B cell (primary cell): ENCODE data around the gene SHC3. TPM values are rescaled to one million over a fixed set of nuclear protein-coding genes. Genes with fewer than 3 reads are reported as not detected.

Experiments
- ATAC-seq: fragments of 200-7000 bp; cut with Tn5 transposase; one replicate; pipeline ENCODE4 v1.10.0; 2021; ENCODE audit warnings: low read depth, mild to moderate bottlenecking, moderate number of reproducible peaks, moderate library complexity
- CTCF ChIA-PET: fragments of 350-600 bp; sonication (Branson Sonifier 250); formaldehyde crosslinking; loops from one replicate; lab custom pipeline; 2021; ENCODE audit warnings: antibody characterized with exemption, inconsistent platforms; lab: Charles Lee
- POLR2A ChIA-PET: fragments of 350-600 bp; sonication (Branson Sonifier 250); formaldehyde crosslinking; loops from one replicate; lab custom pipeline; 2021; ENCODE audit warnings: antibody characterized with exemption; lab: Charles Lee
- DNase-seq: peaks from one replicate; pipeline ENCODE4 v3.0.0; 2013
- H2AFZ ChIP-seq: 2 replicates; pipeline ENCODE4 v1.6.1; 2012; ENCODE audit warnings: mild to moderate bottlenecking, low read depth, low read length; ENCODE audit not compliant: insufficient read depth, poor library complexity, severe bottlenecking
- H3K27ac ChIP-seq, 2 donors: 1 replicate in 1 of 2; 2 replicates in 1 of 2; pipeline ENCODE4 v1.5.1; 2012 to 2013; ENCODE audit warnings: low read length in 2 of 2, mild to moderate bottlenecking in 2 of 2, moderate library complexity in 1 of 2
- H3K27me3 ChIP-seq, 4 experiments: fragments of 200-600 bp in 1 of 4; sonication (generic) in 1 of 4; replicated peaks in 1 of 4; 1 replicate in 2 of 4; 2 replicates in 2 of 4; pipeline versions ENCODE4 v1.6.1 to v1.7.0; 2013 to 2016; ENCODE audit warnings: low read length in 3 of 4, mild to moderate bottlenecking in 2 of 4, mixed read lengths in 1 of 4, moderate library complexity in 1 of 4; ENCODE audit not compliant: insufficient read depth in 4 of 4, control insufficient read depth in 3 of 4; ENCODE audit errors: control extremely low read depth in 1 of 4
- H3K36me3 ChIP-seq, 2 experiments: replicated peaks in 1 of 2; 1 replicate in 1 of 2; 2 replicates in 1 of 2; pipeline versions ENCODE4 v1.6.1 to v1.7.1; 2013; ENCODE audit warnings: low read length in 1 of 2; ENCODE audit not compliant: insufficient read depth in 2 of 2, control insufficient read depth in 1 of 2; ENCODE audit errors: control extremely low read depth in 1 of 2, extremely low read depth in 1 of 2
- H3K4me1 ChIP-seq, 2 donors: fragments of 200-600 bp in 1 of 2; sonication (generic) in 1 of 2; 1 replicate in 1 of 2; 2 replicates in 1 of 2; pipeline versions ENCODE4 v1.5.1 to v1.6.1; 2013 to 2017; ENCODE audit warnings: low read length in 2 of 2; ENCODE audit not compliant: control insufficient read depth in 2 of 2, insufficient read depth in 2 of 2
- H3K4me2 ChIP-seq: replicated peaks from 2 replicates; pipeline ENCODE3; 2012; ENCODE audit warnings: mild to moderate bottlenecking, low read depth, low read length; ENCODE audit not compliant: poor library complexity, severe bottlenecking
- H3K4me3 ChIP-seq, 5 experiments: fragments of 200-600 bp in 1 of 5; sonication (generic) in 1 of 5; 1 replicate in 3 of 5; 2 replicates in 2 of 5; pipeline versions ENCODE4 v1.5.1 to v1.7.0; 2011 to 2016; ENCODE audit warnings: low read length in 4 of 5, mild to moderate bottlenecking in 4 of 5, low read depth in 2 of 5, control low read depth in 1 of 5, moderate library complexity in 1 of 5; ENCODE audit not compliant: insufficient read depth in 1 of 5; ENCODE audit errors: control extremely low read depth in 1 of 5, extremely low read depth in 1 of 5
- H3K79me2 ChIP-seq: fragments of 200-600 bp; sonication (generic); one replicate; pipeline ENCODE4 v1.6.0; 2016; ENCODE audit warnings: low read length; ENCODE audit not compliant: control insufficient read depth, insufficient read depth
- H3K9ac ChIP-seq: fragments of 200-600 bp; sonication (generic); 2 replicates; pipeline ENCODE4 v1.6.1; 2017; ENCODE audit warnings: mild to moderate bottlenecking, low read length, moderate library complexity
- H3K9me3 ChIP-seq, 3 donors: one replicate each; pipeline versions ENCODE4 v1.6.1 to v1.7.1; 2013; ENCODE audit warnings: low read length in 2 of 3; ENCODE audit not compliant: control insufficient read depth in 2 of 3, insufficient read depth in 1 of 3; ENCODE audit errors: control extremely low read depth in 1 of 3
- H4K20me1 ChIP-seq: 2 replicates; pipeline ENCODE4 v1.6.0; 2012; ENCODE audit warnings: mild to moderate bottlenecking, low read length; ENCODE audit not compliant: insufficient read depth, control insufficient read depth, poor library complexity, severe bottlenecking
- H3K27ac Mint-ChIP-seq: one replicate; pipeline ENCODE4 v1.8.0; 2021; ENCODE audit warnings: mixed read lengths
- H3K27me3 Mint-ChIP-seq: one replicate; pipeline ENCODE4 v1.8.0; 2021; ENCODE audit warnings: mixed read lengths
- H3K4me1 Mint-ChIP-seq: one replicate; pipeline ENCODE4 v1.8.0; 2021; ENCODE audit warnings: mixed read lengths
- H3K4me3 Mint-ChIP-seq: one replicate; pipeline ENCODE4 v1.8.0; 2021; ENCODE audit warnings: mixed read lengths
- H3K9me3 Mint-ChIP-seq: one replicate; pipeline ENCODE4 v1.8.0; 2022; ENCODE audit warnings: mixed read lengths; ENCODE audit not compliant: insufficient read depth
- EZH2 ChIP-seq: IDR thresholded peaks from 2 replicates; pipeline ENCODE4 v1.6.1; 2012; ENCODE audit warnings: borderline replicate concordance, low read depth, mild to moderate bottlenecking, moderate library complexity, low read length; ENCODE audit not compliant: insufficient read depth, poor library complexity, severe bottlenecking
- WGBS: methylation state at CpG from one replicate; pipeline ENCODE4 v1.1.5; 2013; ENCODE audit warnings: missing lambda C conversion rate; ENCODE audit not compliant: insufficient coverage; 5-methylcytosine and 5-hydroxymethylcytosine counted together
- intact Hi-C: fragments of 100-400 bp; cut with micrococcal nuclease; formaldehyde crosslinking; loops from one replicate; pipeline ENCODE4 v1.10.0; 2022
- polyA plus RNA-seq: library from polyadenylated mRNA; depleted of rRNA; stranded (reverse); fragments of >200 nt; gene quantifications from 2 replicates; pipeline ENCODE4 v1.2.3, GENCODE V29; 2012
- total RNA-seq, 2 donors: library from RNA; stranded (reverse); fragments of 120-200 nt in 1 of 2; gene quantifications; 1 replicate in 1 of 2; 2 replicates in 1 of 2; pipeline versions ENCODE4 v1.2.3 to v1.2.4, GENCODE V29; 2013 to 2022
- TF ChIP-seq, protein P1 (sequence below): fragments of 200-600 bp; IDR thresholded peaks from one replicate; pipeline ENCODE4 v1.8.0; 2022; ENCODE audit warnings: antibody characterized with exemption, mild to moderate bottlenecking

Gene SHC3
- total and polyA plus RNA-seq, 2 donors (not counting 1 experiment from before 2014, with no cell fraction given): 0.03 TPM; not detected in 1

GRCh38 chr9:89186960-89187359, 8.3 kb upstream of the SHC3 start:
- peaks cover 0 to 4% (median under 1%) of the 10 kb centered on the region in 3 donors for H3K9me3 ChIP-seq
- H2AFZ ChIP-seq: no peak overlapping the region
- ATAC-seq: no peak
- no peak overlapping the region for H3K27ac ChIP-seq
- POLR2A ChIA-PET: no interaction called here
- H3K9ac ChIP-seq: no peak overlapping the region
- no peak for DNase-seq
- H3K27me3 Mint-ChIP-seq: peaks cover 41% of the 10 kb centered on the region
- no peaks in the 10 kb centered on the region for H3K79me2 ChIP-seq
- no peak overlapping the region for H3K4me3 ChIP-seq
- no peaks in the 10 kb centered on the region for H3K36me3 ChIP-seq
- CTCF ChIA-PET: no interaction called here
- no peaks in the 10 kb centered on the region for H3K4me1 Mint-ChIP-seq
- H3K9me3 Mint-ChIP-seq: no peaks in the 10 kb centered on the region
- no CpG with 5 or more reads among the region's 5 CpGs for WGBS
- no peak overlapping the region for H3K27ac Mint-ChIP-seq
- peaks cover 0 to 13% (median 4%) of the 10 kb centered on the region in 4 experiments for H3K27me3 ChIP-seq
- intact Hi-C loops: no loop called here
- H3K4me2 ChIP-seq: no peak overlapping the region
- TF ChIP-seq, protein P1, sequence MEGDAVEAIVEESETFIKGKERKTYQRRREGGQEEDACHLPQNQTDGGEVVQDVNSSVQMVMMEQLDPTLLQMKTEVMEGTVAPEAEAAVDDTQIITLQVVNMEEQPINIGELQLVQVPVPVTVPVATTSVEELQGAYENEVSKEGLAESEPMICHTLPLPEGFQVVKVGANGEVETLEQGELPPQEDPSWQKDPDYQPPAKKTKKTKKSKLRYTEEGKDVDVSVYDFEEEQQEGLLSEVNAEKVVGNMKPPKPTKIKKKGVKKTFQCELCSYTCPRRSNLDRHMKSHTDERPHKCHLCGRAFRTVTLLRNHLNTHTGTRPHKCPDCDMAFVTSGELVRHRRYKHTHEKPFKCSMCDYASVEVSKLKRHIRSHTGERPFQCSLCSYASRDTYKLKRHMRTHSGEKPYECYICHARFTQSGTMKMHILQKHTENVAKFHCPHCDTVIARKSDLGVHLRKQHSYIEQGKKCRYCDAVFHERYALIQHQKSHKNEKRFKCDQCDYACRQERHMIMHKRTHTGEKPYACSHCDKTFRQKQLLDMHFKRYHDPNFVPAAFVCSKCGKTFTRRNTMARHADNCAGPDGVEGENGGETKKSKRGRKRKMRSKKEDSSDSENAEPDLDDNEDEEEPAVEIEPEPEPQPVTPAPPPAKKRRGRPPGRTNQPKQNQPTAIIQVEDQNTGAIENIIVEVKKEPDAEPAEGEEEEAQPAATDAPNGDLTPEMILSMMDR: no peak
- TF ChIP-seq EZH2: no peak
- H3K4me1 ChIP-seq: no peaks in the 10 kb centered on the region
- no peaks in the 10 kb centered on the region for H4K20me1 ChIP-seq
- H3K4me3 Mint-ChIP-seq: no peak overlapping the region

DNA sequence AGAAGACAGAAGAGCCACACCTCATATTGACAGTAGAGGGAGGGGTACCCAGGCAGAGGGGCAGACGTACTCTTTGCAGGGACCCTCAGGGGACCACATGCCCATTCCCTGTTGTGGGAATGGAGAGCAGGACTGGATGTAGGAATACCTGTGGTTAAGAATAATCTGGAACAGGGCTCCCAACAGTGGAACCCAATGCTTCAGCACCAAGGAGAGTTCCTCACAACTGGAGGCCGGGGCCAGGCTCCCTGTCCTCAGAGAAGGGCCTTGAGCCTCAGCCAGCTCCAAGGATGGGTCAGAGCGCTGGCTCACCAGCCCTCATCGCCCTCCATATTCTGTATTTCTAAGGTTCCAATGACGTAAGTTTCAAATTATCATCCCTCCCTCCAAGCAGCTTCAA, 7.4 kb upstream of the SHC3 start:
- Mint-ChIP-seq H3K9me3 (no peaks in the 10 kb centered on the region), H3K27me3 (peaks cover 40% of the 10 kb centered on the region), H3K4me3 (no peak overlapping the region), H3K4me1 (no peaks in the 10 kb centered on the region), H3K27ac (no peak overlapping the region)
- DNase-seq: no peak
- Histone ChIP-seq H3K4me1 (no peaks in the 10 kb centered on the region), H4K20me1 (no peaks in the 10 kb centered on the region), H3K4me3 (no peak overlapping the region), H3K27ac (no peak overlapping the region), H3K79me2 (no peaks in the 10 kb centered on the region), H2AFZ (no peak overlapping the region), H3K36me3 (no peaks in the 10 kb centered on the region), H3K9me3 (peaks cover 0 to 4% (median 0%) of the 10 kb centered on the region in 3 donors), H3K27me3 (peaks cover 0 to 19% (median 1%) of the 10 kb centered on the region in 4 experiments), H3K4me2 (no peak overlapping the region), H3K9ac (no peak overlapping the region)
- intact Hi-C loops: no loop called here
- CTCF ChIA-PET: no interaction called here
- ATAC-seq: no peak
- POLR2A ChIA-PET: no interaction called here
- 84% methylated on average over 4 of the region's 5 CpGs for WGBS
- no peak for TF ChIP-seq EZH2
- TF ChIP-seq, protein P1: no peak
